ENCODE measurements around the gene SUGCT. TPM values are rescaled to one million over a fixed set of nuclear protein-coding genes. Genes with fewer than 3 reads are reported as not detected.

Gene SUGCT
- total RNA-seq, 1 experiment from 2014 or later = 1.6 TPM

GRCh38 chr7:40425696-40426095 lies 290.9 kb downstream of the SUGCT start:
- no TSS peak for BruUV-seq (replicated peaks)

DNA sequence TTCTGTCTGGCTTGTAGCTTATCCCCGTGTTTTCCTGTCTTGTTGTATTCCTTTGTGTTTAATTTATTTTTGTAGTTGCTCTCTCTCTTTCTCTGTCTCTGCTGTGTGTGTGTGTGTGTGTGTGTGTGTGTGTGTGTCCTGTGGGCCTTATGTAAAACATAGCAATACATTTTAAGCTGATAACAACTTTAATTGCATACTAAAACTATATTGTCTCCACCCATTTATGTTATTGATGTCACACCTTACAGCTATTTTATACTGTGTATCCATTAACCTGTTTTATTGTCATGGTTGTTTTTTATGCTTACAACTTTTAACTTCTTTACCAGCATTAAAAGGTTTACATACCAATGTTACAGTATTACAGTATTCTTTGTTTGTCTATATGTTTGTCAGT lies 293.6 kb downstream of the SUGCT start:
- Mint-ChIP-seq H3K4me1 (ENCODE audit: low read depth, unreplicated experiment) (no peaks in the 10 kb centered on the region), H3K4me3 (ENCODE audit: low read depth, unreplicated experiment) (no peak overlapping the region), H3K9me3 (ENCODE audit: low read depth, unreplicated experiment) (peaks cover 3% of the 10 kb centered on the region), H3K27me3 (ENCODE audit: unreplicated experiment) (no peaks in the 10 kb centered on the region), H3K27ac (ENCODE audit: unreplicated experiment) (no peak overlapping the region), H3K36me3 (ENCODE audit: insufficient read depth, unreplicated experiment) (no peaks in the 10 kb centered on the region)
- intact Hi-C loops (cut with micrococcal nuclease; ENCODE audit: unreplicated experiment) = no loop called here
- no peak for DNase-seq
- TF ChIP-seq CTCF (IDR thresholded peaks at IDR 0.05; ENCODE audit: unreplicated experiment) = no peak
- CTCF ChIA-PET = no interaction called here
- no TSS peak for BruUV-seq (replicated peaks)

More at GRCh38 chr7:40425696-40426095, 290.9 kb downstream of the SUGCT start:
- no peak overlapping the region for H3K4me3 Mint-ChIP-seq (ENCODE audit: low read depth, unreplicated experiment)
- no peaks in the 10 kb centered on the region for H3K27me3 Mint-ChIP-seq (ENCODE audit: unreplicated experiment)
- no peak overlapping the region for H3K27ac Mint-ChIP-seq (ENCODE audit: unreplicated experiment)
- H3K9me3 Mint-ChIP-seq (ENCODE audit: low read depth, unreplicated experiment) = no peaks in the 10 kb centered on the region
- intact Hi-C loops (cut with micrococcal nuclease; ENCODE audit: unreplicated experiment) = no loop called here
- DNase-seq = no peak
- no peaks in the 10 kb centered on the region for H3K36me3 Mint-ChIP-seq (ENCODE audit: insufficient read depth, unreplicated experiment)
- no peaks in the 10 kb centered on the region for H3K4me1 Mint-ChIP-seq (ENCODE audit: low read depth, unreplicated experiment)
- TF ChIP-seq CTCF (IDR thresholded peaks at IDR 0.05; ENCODE audit: unreplicated experiment) = no peak
- CTCF ChIA-PET = interaction anchor here (0.6 kb wide), 1 partner anchor 155 kb away, joined by 6 read pairs; no protein-coding TSS in a partner anchor

DNA sequence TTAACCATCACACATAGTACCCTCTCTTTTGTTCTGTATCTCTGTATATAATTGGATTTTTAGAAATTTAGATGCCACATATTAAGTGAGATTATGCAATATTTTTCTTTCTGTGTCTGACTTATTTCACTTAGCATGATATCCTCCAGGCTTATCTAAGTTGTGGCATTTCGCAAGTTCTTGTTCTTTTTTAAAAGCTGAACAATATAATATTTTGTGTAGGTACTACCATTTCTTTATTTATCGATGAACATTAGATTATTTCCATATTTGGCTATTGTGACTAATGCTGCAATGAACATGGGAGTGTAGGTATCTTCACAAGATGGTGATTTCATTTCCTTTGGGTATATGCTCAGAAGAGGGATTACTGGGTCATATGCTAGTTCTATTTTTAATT lies 295.0 kb downstream of the SUGCT start:
- no peak overlapping the region for H3K4me3 Mint-ChIP-seq (ENCODE audit: low read depth, unreplicated experiment)
- TF ChIP-seq CTCF (IDR thresholded peaks at IDR 0.05; ENCODE audit: unreplicated experiment) = no peak
- H3K36me3 Mint-ChIP-seq (ENCODE audit: insufficient read depth, unreplicated experiment) = no peaks in the 10 kb centered on the region
- H3K9me3 Mint-ChIP-seq (ENCODE audit: low read depth, unreplicated experiment) = peaks cover 3% of the 10 kb centered on the region
- no peak overlapping the region for H3K27ac Mint-ChIP-seq (ENCODE audit: unreplicated experiment)
- CTCF ChIA-PET = no interaction called here
- intact Hi-C loops (cut with micrococcal nuclease; ENCODE audit: unreplicated experiment) = no loop called here
- H3K27me3 Mint-ChIP-seq (ENCODE audit: unreplicated experiment) = no peaks in the 10 kb centered on the region
- no peak for DNase-seq
- no TSS peak for BruUV-seq (replicated peaks)
- no peaks in the 10 kb centered on the region for H3K4me1 Mint-ChIP-seq (ENCODE audit: low read depth, unreplicated experiment)

GRCh38 chr7:40432046-40432445 lies 297.2 kb downstream of the SUGCT start:
- H3K4me1 Mint-ChIP-seq (ENCODE audit: low read depth, unreplicated experiment) = no peaks in the 10 kb centered on the region
- H3K9me3 Mint-ChIP-seq (ENCODE audit: low read depth, unreplicated experiment) = peaks cover 3% of the 10 kb centered on the region
- H3K27ac Mint-ChIP-seq (ENCODE audit: unreplicated experiment) = no peak overlapping the region
- intact Hi-C loops (cut with micrococcal nuclease; ENCODE audit: unreplicated experiment) = no loop called here
- no peak for TF ChIP-seq CTCF (IDR thresholded peaks at IDR 0.05; ENCODE audit: unreplicated experiment)
- no peaks in the 10 kb centered on the region for H3K27me3 Mint-ChIP-seq (ENCODE audit: unreplicated experiment)
- no TSS peak for BruUV-seq (replicated peaks)
- no peak for DNase-seq
- no peak overlapping the region for H3K4me3 Mint-ChIP-seq (ENCODE audit: low read depth, unreplicated experiment)
- CTCF ChIA-PET = no interaction called here
- H3K36me3 Mint-ChIP-seq (ENCODE audit: insufficient read depth, unreplicated experiment) = no peaks in the 10 kb centered on the region

All from Calu3 (cell line).